GM18861 (cell line): ENCODE measurements around the gene SLC9A3.

ENCODE experiments used
- ATAC-seq: cut with Tn5 transposase; IDR thresholded peaks from one replicate; pipeline ENCODE4 v1.9.1; 2021; ENCODE audit not compliant: unreplicated experiment

SLC9A3 gene

GRCh38 chr5:527646-528628, 3.7 kb upstream of the SLC9A3 start:
- no peak for ATAC-seq

GRCh38 chr5:526456-527088, 2.3 kb upstream of the SLC9A3 start:
- no peak for ATAC-seq

- no peak for ATAC-seq
Observed at GRCh38 chr5:525916-526315, 1.7 kb upstream of the SLC9A3 start.

GRCh38 chr5:524973-525761, 918 bp upstream of the SLC9A3 start:
- no peak for ATAC-seq

- ATAC-seq = no peak
Observed at GRCh38 chr5:523441-524222, 617 bp downstream of the SLC9A3 start.

- no peak for ATAC-seq
Observed at GRCh38 chr5:522899-523440, 1.3 kb downstream of the SLC9A3 start.

- no peak for ATAC-seq
Observed at GRCh38 chr5:522116-522515, 2.1 kb downstream of the SLC9A3 start.

GRCh38 chr5:521680-522079, 2.6 kb downstream of the SLC9A3 start:
- no peak for ATAC-seq

- no peak for ATAC-seq
Observed at GRCh38 chr5:520850-521226, 3.4 kb downstream of the SLC9A3 start.

GRCh38 chr5:520196-520849, 3.9 kb downstream of the SLC9A3 start:
- no peak for ATAC-seq

GRCh38 chr5:518721-519120, 5.5 kb downstream of the SLC9A3 start:
- no peak for ATAC-seq

- ATAC-seq = no peak
Observed at GRCh38 chr5:517535-518100, 6.6 kb downstream of the SLC9A3 start.

GRCh38 chr5:516980-517379, 7.3 kb downstream of the SLC9A3 start:
- ATAC-seq = no peak

- no peak for ATAC-seq
Observed at GRCh38 chr5:516338-516925, 7.8 kb downstream of the SLC9A3 start.

- ATAC-seq = no peak
Observed at GRCh38 chr5:515273-515836, 8.9 kb downstream of the SLC9A3 start.

GRCh38 chr5:514673-515072, 9.6 kb downstream of the SLC9A3 start:
- ATAC-seq = no peak

- no peak for ATAC-seq
Observed at GRCh38 chr5:514101-514485, 10.2 kb downstream of the SLC9A3 start.

- ATAC-seq = no peak
Observed at GRCh38 chr5:513216-514100, 10.8 kb downstream of the SLC9A3 start.
